ENCODE measurements around the gene FARSA. TPM values are rescaled to one million over a fixed set of nuclear protein-coding genes. Genes with fewer than 3 reads are reported as not detected.
A peak's percentile ranks its signal among the peaks of the same experiment; 100 is the strongest.
"Not testable (repeated sequence)": the region's sequence is repeated elsewhere in the genome, so short reads cannot be mapped to it uniquely, and the experiment has no call there.

Gene FARSA
- total RNA-seq, 1 donor from 2014 or later: 55.7 TPM

- no peak for DNase-seq (ENCODE audit: low read depth)
These were observed 41.9 kb downstream of the FARSA start for GRCh38 chr19:12891553-12892021.

GRCh38 chr19:12890787-12891552 lies 42.5 kb downstream of the FARSA start, which contains the start of gene GCDH:
Gene GCDH (plus strand): TSS chr19:12891160. CDS start chr19:12891305, 145 bp downstream.
- peak; percentile 99 for DNase-seq (ENCODE audit: low read depth)

GRCh38 chr19:12890299-12890786 lies 43.2 kb downstream of the FARSA start:
- not testable (repeated sequence) for DNase-seq (ENCODE audit: low read depth)

- no peak for DNase-seq (ENCODE audit: low read depth)
These were observed 45.4 kb downstream of the FARSA start for GRCh38 chr19:12888006-12888603.

GRCh38 chr19:12886969-12887747 lies 46.4 kb downstream of the FARSA start, which contains the start of gene KLF1:
Gene KLF1 (minus strand): TSS chr19:12887201. CDS start chr19:12887140, 61 bp downstream.
- DNase-seq (ENCODE audit: low read depth): no peak

GRCh38 chr19:12886651-12886968 lies 46.9 kb downstream of the FARSA start:
- no peak for DNase-seq (ENCODE audit: low read depth)

GRCh38 chr19:12885749-12886650 lies 47.5 kb downstream of the FARSA start:
- no peak for DNase-seq (ENCODE audit: low read depth)

- no peak for DNase-seq (ENCODE audit: low read depth)
These were observed 48.4 kb downstream of the FARSA start for GRCh38 chr19:12884926-12885748.

GRCh38 chr19:12884627-12884925 lies 48.9 kb downstream of the FARSA start:
- no peak for DNase-seq (ENCODE audit: low read depth)

- DNase-seq (ENCODE audit: low read depth): no peak
These were observed 49.3 kb downstream of the FARSA start for GRCh38 chr19:12884202-12884601.

- no peak for DNase-seq (ENCODE audit: low read depth)
These were observed 50.9 kb downstream of the FARSA start for GRCh38 chr19:12882589-12882988.

GRCh38 chr19:12881172-12881808 lies 52.2 kb downstream of the FARSA start, which contains the start of gene DNASE2:
Gene DNASE2 (minus strand): TSS chr19:12881449. CDS start chr19:12881375, 74 bp downstream.
- peak; percentile 96 for DNase-seq (ENCODE audit: low read depth)

GRCh38 chr19:12880551-12881171 lies 52.9 kb downstream of the FARSA start:
- no peak for DNase-seq (ENCODE audit: low read depth)

GRCh38 chr19:12875086-12875485 lies 58.4 kb downstream of the FARSA start:
- no peak for DNase-seq (ENCODE audit: low read depth)

GRCh38 chr19:12873891-12874745 lies 59.4 kb downstream of the FARSA start:
- no peak for DNase-seq (ENCODE audit: low read depth)

GRCh38 chr19:12872941-12873890 lies 60.3 kb downstream of the FARSA start:
- DNase-seq (ENCODE audit: low read depth): no peak

Data from myocyte (in vitro differentiated cells).